Measurements from ENCODE around the gene ECM1. TPM values are rescaled to one million over a fixed set of nuclear protein-coding genes. Genes with fewer than 3 reads are reported as not detected.
A peak's percentile ranks its signal among the peaks of the same experiment; 100 is the strongest.

Gene ECM1
- total RNA-seq, 2 donors from 2014 or later, result 22.8 to 54.0 TPM

GRCh38 chr1:150554086-150554452 lies 46.2 kb downstream of the ECM1 start:
- no peaks in the 10 kb centered on the region for H3K9me3 ChIP-seq
- no peak for ATAC-seq (ENCODE audit: insufficient number of reproducible peaks, low FRiP score, low read depth)
- H3K4me3 ChIP-seq, result no peak overlapping the region
- no peaks in the 10 kb centered on the region for H3K27me3 ChIP-seq (replicated peaks; ENCODE audit: insufficient read depth)
- H3K4me1 ChIP-seq (ENCODE audit: control insufficient read depth in 1 of 2, low read depth in 2 of 2), result peaks cover 39 to 67% of the 10 kb centered on the region in 2 donors
- H3K27ac ChIP-seq, result peak overlapping the region; percentile 25 to 88
- H3K36me3 ChIP-seq, result peaks cover 4% of the 10 kb centered on the region
- no peak for DNase-seq (ENCODE audit: low spot score)
- no peak for TF ChIP-seq CTCF (IDR thresholded peaks at IDR 0.05)

- H3K36me3 ChIP-seq, result peaks cover 4% of the 10 kb centered on the region
These were observed 47.5 kb downstream of the ECM1 start for GRCh38 chr1:150555198-150555970.

GRCh38 chr1:150555971-150556865 lies 48.3 kb downstream of the ECM1 start:
- H3K9me3 ChIP-seq, result no peaks in the 10 kb centered on the region
- H3K4me1 ChIP-seq (ENCODE audit: control insufficient read depth in 1 of 2, low read depth in 2 of 2), result peaks cover 49 to 65% of the 10 kb centered on the region in 2 donors
- H3K27ac ChIP-seq, result no peak overlapping the region
- TF ChIP-seq CTCF (IDR thresholded peaks at IDR 0.05), result no peak
- peaks cover 4% of the 10 kb centered on the region for H3K36me3 ChIP-seq
- ATAC-seq (ENCODE audit: insufficient number of reproducible peaks, low FRiP score, low read depth) (no peak), DNase-seq (ENCODE audit: low spot score) (no peak)
- no peaks in the 10 kb centered on the region for H3K27me3 ChIP-seq (replicated peaks; ENCODE audit: insufficient read depth)
- no peak overlapping the region for H3K4me3 ChIP-seq

More at GRCh38 chr1:150555198-150555970, 47.5 kb downstream of the ECM1 start:
- Histone ChIP-seq H3K4me3 (no peak overlapping the region), H3K9me3 (no peaks in the 10 kb centered on the region), H3K27ac (no peak overlapping the region), H3K27me3 (replicated peaks; ENCODE audit: insufficient read depth) (no peaks in the 10 kb centered on the region), H3K4me1 (ENCODE audit: control insufficient read depth in 1 of 2, low read depth in 2 of 2) (peaks cover 50 to 69% of the 10 kb centered on the region in 2 donors)
- no peak for ATAC-seq (ENCODE audit: insufficient number of reproducible peaks, low FRiP score, low read depth)
- DNase-seq (ENCODE audit: low spot score), result no peak
- TF ChIP-seq CTCF (IDR thresholded peaks at IDR 0.05), result no peak

- no peak overlapping the region for H3K27ac ChIP-seq
- H3K4me1 ChIP-seq (ENCODE audit: control insufficient read depth in 1 of 2, low read depth in 2 of 2), result peaks cover 41 to 57% of the 10 kb centered on the region in 2 donors
- TF ChIP-seq CTCF (IDR thresholded peaks at IDR 0.05), result no peak
- ATAC-seq (ENCODE audit: insufficient number of reproducible peaks, low FRiP score, low read depth) (no peak), DNase-seq (ENCODE audit: low spot score) (no peak)
- peaks cover 4% of the 10 kb centered on the region for H3K36me3 ChIP-seq
- no peak overlapping the region for H3K4me3 ChIP-seq
- no peaks in the 10 kb centered on the region for H3K27me3 ChIP-seq (replicated peaks; ENCODE audit: insufficient read depth)
- H3K9me3 ChIP-seq, result no peaks in the 10 kb centered on the region
These were observed 49.2 kb downstream of the ECM1 start for GRCh38 chr1:150557065-150557600.

- Histone ChIP-seq H3K27me3 (replicated peaks; ENCODE audit: insufficient read depth) (no peaks in the 10 kb centered on the region), H3K4me3 (no peak overlapping the region), H3K36me3 (peaks cover 4% of the 10 kb centered on the region), H3K4me1 (ENCODE audit: control insufficient read depth in 1 of 2, low read depth in 2 of 2) (peaks cover 43 to 57% of the 10 kb centered on the region in 2 donors), H3K9me3 (no peaks in the 10 kb centered on the region), H3K27ac (peak overlapping the region in 1 of 2 donors; percentile 99)
- ATAC-seq (ENCODE audit: insufficient number of reproducible peaks, low FRiP score, low read depth), result no peak
- TF ChIP-seq CTCF (IDR thresholded peaks at IDR 0.05), result no peak
- no peak for DNase-seq (ENCODE audit: low spot score)
These were observed 49.9 kb downstream of the ECM1 start for GRCh38 chr1:150557813-150558212.

Measured in thoracic aorta (tissue), 2 donors.